Right lobe of liver (tissue), 4 donors: ENCODE results near the gene GCA.

Source experiments
- CTCF ChIP-seq, 4 donors: fragments of 200-600 bp in 3 of 4; fragments of 450-650 bp in 1 of 4; IDR thresholded peaks; one replicate each; pipeline versions ENCODE4 v1.5.1 to v1.8.0; 2016 to 2022; ENCODE audit warnings: antibody characterized with exemption in 4 of 4, mild to moderate bottlenecking in 2 of 4
- POLR2A ChIP-seq: fragments of 450-650 bp; IDR thresholded peaks from one replicate; pipeline ENCODE4 v1.6.1; 2017; ENCODE audit warnings: antibody characterized with exemption, mild to moderate bottlenecking
- donor health status: DM: no; HTN: no; CAD: no.
- donor health status: DM: no; HTN: no; CAD: no.
- donor health status: DM: no; HTN: yes; CAD: no.

GRCh38 chr2:162312853-162313252 is 31.1 kb upstream of the GCA start:
- TF ChIP-seq CTCF (IDR thresholded peaks at IDR 0.05) (no peak), POLR2A (no peak)
